ENCODE results near the gene LTB4R. TPM values are rescaled to one million over a fixed set of nuclear protein-coding genes. Genes with fewer than 3 reads are reported as not detected.

The LTB4R gene
- total and polyA plus RNA-seq, 5 experiments from 2014 or later = 3.4 to 10.1 (median 5.9) TPM

- ATAC-seq (no peak), DNase-seq (peak in 1 of 10 donors; percentile 16)
- H3K4me1 Mint-ChIP-seq = peaks cover 31 to 45% (median 41%) of the 10 kb centered on the region in 4 donors
- no peaks in the 10 kb centered on the region for H3K27me3 Mint-ChIP-seq
- POLR2A ChIA-PET = interaction anchor here (0.6 to 4.1 kb wide), 29 partner anchors 9 to 984 kb away, joined by 3 to 63 read pairs (median 5); partner anchors contain the start of genes CBLN3, CHMP4A, DCAF11 and DHRS1
- H3K27ac Mint-ChIP-seq = peak overlapping the region; percentile 87 to 100 (median 98)
- no peaks in the 10 kb centered on the region for H3K9me3 Mint-ChIP-seq
- H3K4me3 Mint-ChIP-seq = peak overlapping the region; percentile 78 to 94 (median 92)
- H3K36me3 Mint-ChIP-seq = peaks cover 0 to 30% (median 10%) of the 10 kb centered on the region in 3 donors
Measured at GRCh38 chr14:24270537-24271133, 40.7 kb upstream of the LTB4R start.

DNA sequence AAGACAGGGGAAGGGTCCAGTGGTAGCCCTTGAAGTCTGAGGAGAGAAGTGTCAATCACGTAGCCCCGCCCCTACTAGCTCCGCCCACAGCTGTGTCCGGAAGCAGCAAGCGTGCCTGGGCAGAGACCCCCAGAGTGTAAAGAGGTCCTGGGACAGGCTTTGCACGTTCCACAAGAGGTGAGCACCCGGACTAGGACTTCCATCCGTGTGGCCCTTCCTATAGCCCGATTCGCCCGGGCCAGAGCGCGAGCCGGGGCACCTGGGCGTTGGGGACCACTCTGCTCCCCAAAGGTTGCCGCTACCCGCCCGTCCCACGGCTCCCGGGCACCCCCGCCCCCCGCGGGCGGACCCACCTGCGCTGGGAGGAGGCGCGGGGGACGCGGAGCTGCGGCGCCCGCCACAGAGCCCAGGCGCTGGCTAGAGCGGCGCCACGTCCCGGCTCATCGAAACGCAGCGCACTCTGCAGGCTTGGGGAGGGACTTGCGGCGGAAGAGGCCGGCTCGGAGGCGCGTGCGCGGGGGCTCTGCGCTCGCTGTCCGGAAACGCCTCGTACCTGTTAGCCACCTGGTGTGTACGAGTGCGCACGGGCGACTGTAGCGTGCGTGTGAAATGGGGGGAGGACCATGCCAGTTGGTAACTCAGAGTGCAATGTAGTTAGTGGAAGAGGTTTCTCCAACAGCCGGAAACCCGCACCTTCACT lies 40.0 kb upstream of the LTB4R start, which contains the start of gene RABGGTA:
TSS of gene RABGGTA (minus strand) at position 464 of the 700 bp plus-strand sequence. CDS start 482 bp downstream, outside the sequence.
- Mint-ChIP-seq H3K4me1 (peaks cover 31 to 45% (median 41%) of the 10 kb centered on the region in 4 donors), H3K36me3 (peaks cover 0 to 24% (median 10%) of the 10 kb centered on the region in 3 donors), H3K4me3 (peak within 1 kb of the TSS; percentile 78 to 94 (median 92)), H3K27me3 (no peaks in the 10 kb centered on the region), H3K27ac (peak within 1 kb of the TSS; percentile 92 to 100 (median 99)), H3K9me3 (no peaks in the 10 kb centered on the region)
- POLR2A ChIA-PET = interaction anchor here (0.6 to 4.1 kb wide), 33 partner anchors 9 to 985 kb away, joined by 3 to 63 read pairs (median 5); partner anchors contain the start of genes CBLN3, CHMP4A, DCAF11 and DHRS1
- DNase-seq (peak; percentile 87 to 98 (median 94)), ATAC-seq (peak; percentile 86 to 91)

- ATAC-seq = no peak
- peaks cover 0 to 18% (median 6%) of the 10 kb centered on the region in 3 donors for H3K36me3 Mint-ChIP-seq
- H3K4me3 Mint-ChIP-seq = peak overlapping the region; percentile 78 to 94 (median 90)
- H3K9me3 Mint-ChIP-seq = no peaks in the 10 kb centered on the region
- peak overlapping the region; percentile 92 to 100 (median 98) for H3K27ac Mint-ChIP-seq
- no peaks in the 10 kb centered on the region for H3K27me3 Mint-ChIP-seq
- H3K4me1 Mint-ChIP-seq = peaks cover 31 to 48% (median 42%) of the 10 kb centered on the region in 4 donors
- POLR2A ChIA-PET = interaction anchor here (0.7 to 4.1 kb wide), 26 partner anchors 9 to 986 kb away, joined by 3 to 63 read pairs (median 6); partner anchors contain the start of genes CBLN3, CHMP4A, DCAF11 and DHRS1
- no peak for DNase-seq
Measured at GRCh38 chr14:24271834-24272263, 39.5 kb upstream of the LTB4R start.

DNA sequence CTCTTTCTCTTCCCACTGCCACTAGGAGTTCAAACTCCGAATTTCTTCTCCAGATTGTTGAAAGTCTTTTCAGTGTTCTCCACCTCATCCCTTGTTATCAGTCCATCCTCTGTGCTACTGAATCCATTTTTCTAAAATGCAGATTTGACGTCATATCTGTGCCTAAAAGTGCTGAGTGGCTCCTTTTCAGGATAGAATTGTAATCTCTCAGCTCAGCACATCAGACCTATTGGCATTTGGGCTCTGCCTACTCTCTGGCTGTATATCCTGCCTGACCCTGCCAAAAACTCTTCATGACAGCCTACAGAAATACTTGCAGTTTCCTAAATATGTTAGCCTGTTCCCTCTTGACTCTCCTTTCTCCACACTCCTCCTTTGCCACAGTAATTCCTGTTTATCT lies 38.8 kb upstream of the LTB4R start:
- Mint-ChIP-seq H3K4me3 (peak overlapping the region in 9 of 10 donors; percentile 17 to 93 (median 89)), H3K9me3 (no peaks in the 10 kb centered on the region), H3K27ac (peak overlapping the region; percentile 92 to 100 (median 98)), H3K36me3 (peaks cover 0 to 12% (median 2%) of the 10 kb centered on the region in 3 donors), H3K27me3 (no peaks in the 10 kb centered on the region), H3K4me1 (peaks cover 30 to 53% (median 45%) of the 10 kb centered on the region in 4 donors)
- ATAC-seq (no peak), DNase-seq (no peak)
- POLR2A ChIA-PET = interaction anchor here (1.0 to 4.1 kb wide), 14 partner anchors 8 to 169 kb away, joined by 3 to 63 read pairs (median 9); partner anchors contain the start of genes CHMP4A, DCAF11, DHRS1 and IPO4

GRCh38 chr14:24273422-24273998 lies 37.8 kb upstream of the LTB4R start:
- POLR2A ChIA-PET = interaction anchor here (0.7 to 1.8 kb wide), 4 partner anchors 27 to 159 kb away, joined by 3 to 7 read pairs (median 4); partner anchors contain the start of genes DCAF11, NOP9, NRL and TINF2
- Mint-ChIP-seq H3K36me3 (peaks cover 0 to 5% (median 0%) of the 10 kb centered on the region in 3 donors), H3K27me3 (no peaks in the 10 kb centered on the region), H3K27ac (peak overlapping the region in 9 of 10 donors; percentile 78 to 100 (median 98)), H3K9me3 (no peaks in the 10 kb centered on the region), H3K4me1 (peaks cover 33 to 63% (median 53%) of the 10 kb centered on the region in 4 donors), H3K4me3 (peak overlapping the region in 4 of 10 donors; percentile 2 to 36 (median 10))
- no peak for ATAC-seq
- peak in 1 of 10 donors; percentile 26 for DNase-seq

GRCh38 chr14:24274101-24274543 lies 37.2 kb upstream of the LTB4R start:
- POLR2A ChIA-PET = interaction anchor here (0.9 to 1.8 kb wide), 3 partner anchors 26 to 160 kb away, joined by 3 to 7 read pairs (median 4); partner anchors contain the start of genes DCAF11, NOP9, NRL and TINF2
- ATAC-seq (peak in 1 of 2 donors; percentile 2), DNase-seq (peak in 6 of 10 donors; percentile 12 to 42 (median 26))
- Mint-ChIP-seq H3K27ac (peak overlapping the region; percentile 27 to 100 (median 98)), H3K4me3 (peak overlapping the region in 7 of 10 donors; percentile 0 to 40 (median 2)), H3K27me3 (no peaks in the 10 kb centered on the region), H3K9me3 (no peaks in the 10 kb centered on the region), H3K36me3 (peaks cover 0 to 1% (median 0%) of the 10 kb centered on the region in 3 donors), H3K4me1 (peaks cover 36 to 69% (median 59%) of the 10 kb centered on the region in 4 donors)

- ATAC-seq (no peak), DNase-seq (no peak)
- H3K4me1 Mint-ChIP-seq = peaks cover 37 to 78% (median 56%) of the 10 kb centered on the region in 4 donors
- H3K9me3 Mint-ChIP-seq = no peaks in the 10 kb centered on the region
- POLR2A ChIA-PET = interaction anchor here (1.0 to 1.5 kb wide), 2 partner anchors 14 to 20 kb away, joined by 3 read pairs; no protein-coding TSS in a partner anchor
- peak overlapping the region in 6 of 10 donors; percentile 46 to 81 (median 62) for H3K27ac Mint-ChIP-seq
- H3K27me3 Mint-ChIP-seq = no peaks in the 10 kb centered on the region
- peak overlapping the region in 2 of 10 donors; percentile 3 to 45 for H3K4me3 Mint-ChIP-seq
- H3K36me3 Mint-ChIP-seq = no peaks in the 10 kb centered on the region
Measured at GRCh38 chr14:24277071-24277470, 34.2 kb upstream of the LTB4R start.

- Mint-ChIP-seq H3K27me3 (no peaks in the 10 kb centered on the region), H3K9me3 (no peaks in the 10 kb centered on the region), H3K4me1 (peaks cover 32 to 71% (median 49%) of the 10 kb centered on the region in 4 donors), H3K4me3 (peak overlapping the region in 3 of 10 donors; percentile 24 to 40 (median 32)), H3K36me3 (no peaks in the 10 kb centered on the region), H3K27ac (peak overlapping the region in 8 of 10 donors; percentile 11 to 88 (median 60))
- POLR2A ChIA-PET = interaction anchor here (0.9 to 1.0 kb wide), 2 partner anchors 20 to 54 kb away, joined by 3 read pairs; no protein-coding TSS in a partner anchor
- DNase-seq (no peak), ATAC-seq (no peak)
Measured at GRCh38 chr14:24277606-24278321, 33.5 kb upstream of the LTB4R start.

DNA sequence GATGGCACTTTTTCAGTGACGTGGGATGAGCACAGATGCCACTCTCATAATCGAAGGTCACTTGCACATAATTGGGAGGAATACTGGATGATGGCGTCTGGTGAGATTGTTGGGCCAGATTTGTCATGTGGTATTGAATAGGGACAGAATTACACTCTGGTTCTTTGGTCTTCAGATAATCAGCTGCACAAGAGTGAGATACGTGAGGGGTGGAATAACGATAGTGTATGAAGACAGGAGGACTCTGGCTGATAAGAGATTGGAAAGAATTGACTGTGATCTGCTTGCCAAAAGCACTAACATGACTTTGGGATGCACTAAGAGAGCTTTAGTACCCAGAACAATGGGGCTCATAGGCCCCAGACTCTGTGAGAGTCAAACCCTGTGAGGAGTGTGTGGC lies 32.9 kb upstream of the LTB4R start:
- no peak for DNase-seq
- peak overlapping the region in 4 of 10 donors; percentile 20 to 43 (median 36) for H3K4me3 Mint-ChIP-seq
- H3K27ac Mint-ChIP-seq = peak overlapping the region; percentile 11 to 88 (median 62)
- no peaks in the 10 kb centered on the region for H3K9me3 Mint-ChIP-seq
- no peak for ATAC-seq
- H3K36me3 Mint-ChIP-seq = no peaks in the 10 kb centered on the region
- peaks cover 30 to 67% (median 45%) of the 10 kb centered on the region in 4 donors for H3K4me1 Mint-ChIP-seq
- POLR2A ChIA-PET = interaction anchor here (0.9 kb wide), 1 partner anchor 53 kb away, joined by 3 read pairs; no protein-coding TSS in a partner anchor
- no peaks in the 10 kb centered on the region for H3K27me3 Mint-ChIP-seq

GRCh38 chr14:24279301-24280186 lies 31.8 kb upstream of the LTB4R start:
- Mint-ChIP-seq H3K4me3 (peak overlapping the region in 8 of 10 donors; percentile 4 to 62 (median 27)), H3K27ac (peak overlapping the region; percentile 57 to 93 (median 86))

More at GRCh38 chr14:24279301-24280186, 31.8 kb upstream of the LTB4R start:
- Mint-ChIP-seq H3K4me1 (peaks cover 25 to 57% (median 35%) of the 10 kb centered on the region in 4 donors), H3K36me3 (no peaks in the 10 kb centered on the region), H3K27me3 (no peaks in the 10 kb centered on the region), H3K9me3 (no peaks in the 10 kb centered on the region)
- DNase-seq (peak in 9 of 10 donors; percentile 16 to 63 (median 37)), ATAC-seq (peak; percentile 92 to 95)
- POLR2A ChIA-PET = interaction anchor here (0.7 to 2.4 kb wide), 6 partner anchors 8 to 67 kb away, joined by 3 to 13 read pairs (median 4); partner anchors contain the start of genes DHRS1, NOP9 and RABGGTA

All from naive thymus-derived CD8-positive, alpha-beta T cell (primary cell).